GM19324 (cell line): Measurements from ENCODE around the gene SLC25A36.
A peak's percentile ranks its signal among the peaks of the same experiment; 100 is the strongest.
"Not testable (repeated sequence)": the region's sequence is repeated elsewhere in the genome, so short reads cannot be mapped to it uniquely, and the experiment has no call there.

ENCODE experiments used
- ATAC-seq: cut with Tn5 transposase; IDR thresholded peaks from one replicate; pipeline ENCODE4 v1.9.1; 2021; ENCODE audit warnings: mild to moderate bottlenecking, moderate library complexity; ENCODE audit not compliant: unreplicated experiment, low FRiP score

SLC25A36 gene

DNA sequence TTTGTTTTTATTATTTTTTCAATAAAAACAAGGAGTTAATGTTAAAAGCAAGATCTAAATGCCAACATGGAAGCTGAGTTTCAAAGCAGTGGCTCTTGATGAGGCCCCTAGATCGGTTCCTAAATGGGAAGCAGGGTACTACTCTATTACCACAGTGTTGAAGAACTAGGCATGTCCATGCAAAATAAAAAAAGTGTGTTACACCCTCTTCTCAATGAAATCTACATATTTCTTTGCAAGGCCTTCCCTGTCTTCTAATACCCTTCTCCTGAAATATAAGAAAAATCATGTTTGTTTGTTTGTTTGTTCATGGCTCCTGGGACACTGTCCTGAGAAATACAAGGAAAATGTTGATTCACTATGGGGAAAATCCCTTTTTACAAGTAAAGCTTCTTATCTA is 12.2 kb upstream of the SLC25A36 start:
- no peak for ATAC-seq

DNA sequence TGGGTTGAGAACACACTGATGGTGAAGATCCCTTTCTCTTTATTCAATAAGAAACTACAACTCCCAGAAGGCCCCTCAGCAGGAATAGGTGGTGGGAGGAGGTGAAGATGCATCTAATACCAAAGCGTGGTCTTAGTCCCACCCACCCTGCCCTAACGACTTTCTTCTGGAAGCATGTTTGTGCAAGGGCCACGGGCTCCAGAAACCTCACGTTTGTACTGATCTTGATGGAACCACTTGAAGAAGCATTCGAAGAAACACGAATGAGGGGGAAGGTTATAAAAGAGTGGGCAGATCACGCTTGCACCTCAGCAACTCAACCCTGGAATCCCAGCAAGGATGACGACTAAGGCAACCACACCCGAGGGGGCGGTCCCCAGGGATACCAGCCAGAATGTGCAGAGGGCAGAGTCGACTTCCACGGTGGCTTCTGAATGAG is 10.6 kb upstream of the SLC25A36 start:
- no peak for ATAC-seq

DNA sequence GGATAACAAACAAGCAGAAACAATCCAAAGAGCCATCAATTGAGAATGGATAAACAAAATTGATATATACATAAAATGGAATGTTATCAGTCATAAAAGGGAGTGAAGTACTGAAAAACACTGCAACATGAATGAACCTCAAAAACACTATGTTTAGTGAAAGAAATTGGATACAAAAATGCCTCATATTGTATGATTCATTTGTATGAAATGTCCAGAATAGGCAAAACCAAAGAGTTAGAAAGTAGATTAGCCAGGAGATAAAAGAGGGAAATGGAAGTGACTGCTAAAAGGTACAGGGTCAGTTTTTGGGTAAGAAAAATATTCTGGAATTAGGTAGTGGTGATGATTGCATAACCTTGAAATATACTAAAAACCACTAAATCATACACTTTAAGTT is 9.8 kb upstream of the SLC25A36 start:
- no peak for ATAC-seq

DNA sequence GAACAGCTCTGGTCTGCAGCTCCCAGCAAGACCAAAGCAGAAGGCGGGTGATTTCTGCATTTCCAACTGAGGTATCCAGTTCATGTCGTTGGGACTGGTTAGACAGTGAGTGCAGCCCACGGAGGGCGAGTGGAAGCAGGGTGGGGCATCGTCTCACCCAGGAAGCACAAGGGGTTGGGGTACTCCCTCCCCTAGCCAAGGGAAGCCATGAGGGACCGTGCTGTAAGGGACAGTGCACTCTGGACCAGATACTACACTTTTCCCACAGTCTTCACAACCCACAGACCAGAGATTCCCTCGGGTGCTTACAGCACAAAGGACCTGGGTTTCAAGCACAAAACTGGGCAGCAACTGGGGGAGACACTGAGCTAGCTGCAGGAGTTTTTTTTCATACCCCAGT is 8.5 kb upstream of the SLC25A36 start:
- no peak for ATAC-seq

DNA sequence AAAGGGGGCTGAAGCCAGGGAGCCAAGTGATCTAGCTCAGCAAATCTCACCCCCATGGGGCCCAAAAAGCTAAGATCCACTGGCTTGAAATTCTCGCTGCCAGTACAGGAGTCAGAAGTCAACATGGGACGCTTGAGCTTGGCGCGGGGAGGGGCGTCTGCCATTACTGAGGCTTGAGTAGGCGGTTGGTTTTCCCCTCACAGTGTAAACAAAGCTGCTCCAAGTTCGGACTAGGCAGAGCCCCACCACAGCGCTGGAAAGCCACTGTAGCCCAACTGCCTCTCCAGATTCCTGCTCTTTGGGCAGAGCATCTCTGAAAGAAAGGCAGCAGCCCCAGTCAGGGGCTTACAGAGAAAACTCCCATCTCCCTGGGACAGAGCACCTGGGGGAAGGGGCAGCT is 8.1 kb upstream of the SLC25A36 start:
- no peak for ATAC-seq

DNA sequence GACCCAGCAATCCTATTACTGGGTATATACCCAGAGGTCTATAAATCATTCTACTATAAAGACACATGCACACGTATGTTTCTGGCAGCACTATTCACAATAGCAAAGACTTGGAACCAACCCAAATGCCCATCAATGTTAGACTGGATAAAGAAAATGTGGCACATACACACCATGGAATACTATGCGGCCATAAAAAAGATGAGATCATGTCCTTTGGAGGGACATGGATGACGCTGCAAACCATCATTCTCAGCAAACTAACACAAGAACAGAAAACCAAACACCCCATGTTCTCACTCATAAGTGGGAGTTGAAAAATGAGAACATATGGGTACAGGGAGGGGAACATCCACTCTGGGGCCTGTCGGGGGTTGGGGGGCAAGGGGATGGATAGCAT is 2.3 kb upstream of the SLC25A36 start:
- ATAC-seq, result not testable (repeated sequence)

DNA sequence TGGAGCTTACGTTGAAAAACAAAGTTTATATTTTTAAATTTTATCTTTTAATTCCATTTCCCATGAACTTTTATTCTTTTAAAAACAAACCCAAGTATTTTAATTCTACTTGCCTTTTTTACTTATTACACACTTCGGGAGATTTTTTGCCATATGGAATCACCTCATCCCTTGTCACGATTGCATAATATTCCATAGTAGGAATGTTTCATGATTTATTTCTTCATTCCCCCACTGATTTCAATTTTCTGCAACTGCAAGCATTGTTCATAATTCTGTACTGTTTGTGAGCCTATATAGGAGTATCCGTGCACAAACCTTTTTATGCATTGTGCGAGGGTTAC is 574 bp upstream of the SLC25A36 start:
- ATAC-seq, result no peak

DNA sequence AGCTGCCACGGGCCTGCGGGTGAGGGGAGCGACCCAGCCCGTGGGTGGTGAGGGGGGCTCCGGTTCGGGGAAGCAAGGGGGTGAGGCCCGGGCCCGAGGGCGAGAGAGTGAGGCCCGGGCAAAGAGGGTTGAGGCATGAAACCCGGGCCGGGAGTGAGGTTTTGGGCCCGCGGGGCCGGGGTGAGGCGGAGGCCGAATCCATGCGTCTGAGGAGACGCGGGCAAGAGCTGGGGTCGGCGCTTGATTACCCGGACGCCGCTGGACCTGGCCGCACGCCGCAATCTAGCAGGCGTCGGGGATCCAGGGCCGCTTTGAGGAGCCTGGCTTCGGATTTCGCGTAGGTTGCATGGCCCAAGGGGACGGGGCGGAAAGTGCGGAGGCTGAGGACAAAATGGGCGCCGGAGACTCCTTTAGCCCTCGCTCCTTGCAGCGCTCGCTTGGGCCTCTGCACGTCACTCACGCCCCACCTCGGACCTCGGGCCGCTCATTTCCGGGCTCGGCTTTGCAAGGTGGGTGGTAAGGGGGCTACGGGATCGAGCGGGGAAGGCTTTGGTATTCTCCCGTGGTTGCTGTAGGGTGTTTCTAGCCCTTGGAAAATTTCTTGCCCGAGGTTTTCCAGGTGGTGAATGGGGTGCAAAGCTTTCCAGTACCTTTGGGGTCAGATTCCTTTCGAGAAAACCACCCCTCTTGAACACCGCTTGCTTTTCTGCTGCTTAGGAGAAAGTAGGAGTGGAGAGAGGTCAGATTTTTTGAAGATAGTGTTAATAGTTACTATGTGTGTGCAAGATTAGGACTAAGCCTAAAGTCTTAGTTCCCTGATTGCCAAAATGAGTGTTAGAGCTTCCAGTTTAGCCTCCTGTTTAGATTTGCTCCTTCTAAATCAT is 827 bp downstream of the SLC25A36 start:
- ATAC-seq, result peak; percentile 42

DNA sequence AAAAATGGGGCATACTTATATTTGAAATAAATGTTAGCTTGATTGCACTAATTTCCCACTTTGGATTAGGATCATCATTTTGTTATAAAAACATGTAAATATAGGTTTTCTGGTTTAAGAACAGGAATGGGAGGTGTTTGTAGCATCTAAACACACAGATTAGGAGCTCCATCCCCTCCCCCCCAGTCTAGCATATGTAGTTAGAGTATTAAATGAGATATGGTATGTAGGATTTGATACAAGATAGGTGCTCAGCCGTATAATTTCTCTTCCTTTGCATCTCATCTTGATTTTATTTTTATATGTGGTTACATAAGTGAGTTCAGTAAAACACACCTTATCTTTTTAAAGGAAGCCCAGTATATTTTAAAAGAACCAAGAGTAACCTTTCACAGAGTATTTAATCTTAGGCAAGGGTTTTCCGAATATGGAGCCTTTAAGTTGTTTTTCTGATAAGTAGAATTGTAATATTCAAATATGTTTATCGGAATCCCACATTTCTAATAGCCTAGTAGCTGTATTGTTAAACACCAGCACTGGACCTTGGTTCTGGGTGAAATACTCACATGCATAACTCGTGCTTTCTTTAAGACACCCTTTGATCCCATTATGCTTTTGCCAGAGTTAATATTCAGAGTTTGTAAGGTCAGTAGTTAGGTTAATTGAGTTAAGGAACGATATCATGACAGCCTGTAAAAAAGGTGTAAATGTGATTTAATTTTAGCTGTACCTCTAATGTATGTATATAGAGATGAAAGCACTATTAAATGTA is 2.3 kb downstream of the SLC25A36 start:
- ATAC-seq, result no peak

DNA sequence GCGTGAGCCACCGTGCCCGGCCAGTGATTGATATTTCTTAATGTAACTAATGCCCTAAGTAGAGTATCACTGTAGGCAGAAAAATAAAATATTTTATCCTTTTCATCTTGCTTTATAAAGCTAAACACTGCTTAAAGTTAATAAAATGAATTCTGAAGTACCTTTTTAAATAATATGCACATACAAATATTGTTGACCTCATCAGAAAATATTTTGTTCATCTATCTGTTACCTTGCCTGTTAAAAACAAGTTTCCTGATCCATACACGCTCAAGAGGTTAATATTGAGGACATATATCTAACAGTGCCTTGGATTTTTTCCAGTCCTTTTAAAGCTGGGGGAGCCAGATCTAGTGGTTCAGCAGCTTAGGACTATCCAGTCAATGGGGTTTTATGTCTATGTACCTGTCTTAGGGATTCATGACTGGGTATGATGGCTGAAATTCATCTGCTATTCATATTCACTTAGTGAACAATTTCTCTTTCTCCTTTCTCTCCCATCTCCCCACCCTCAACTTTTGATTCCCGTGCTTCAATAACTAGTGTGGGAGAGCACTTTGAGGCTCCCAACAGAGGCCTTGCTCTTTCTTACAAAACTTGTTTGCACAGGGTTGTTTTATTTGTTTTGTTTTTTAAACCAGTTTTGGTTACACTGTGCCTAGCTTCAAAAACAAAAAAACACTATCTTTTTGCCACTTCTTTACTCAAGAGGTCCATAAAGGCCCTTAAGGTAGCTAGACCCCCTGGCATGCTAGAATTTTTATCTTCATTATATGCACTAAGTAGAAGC is 7.0 kb downstream of the SLC25A36 start:
- no peak for ATAC-seq

DNA sequence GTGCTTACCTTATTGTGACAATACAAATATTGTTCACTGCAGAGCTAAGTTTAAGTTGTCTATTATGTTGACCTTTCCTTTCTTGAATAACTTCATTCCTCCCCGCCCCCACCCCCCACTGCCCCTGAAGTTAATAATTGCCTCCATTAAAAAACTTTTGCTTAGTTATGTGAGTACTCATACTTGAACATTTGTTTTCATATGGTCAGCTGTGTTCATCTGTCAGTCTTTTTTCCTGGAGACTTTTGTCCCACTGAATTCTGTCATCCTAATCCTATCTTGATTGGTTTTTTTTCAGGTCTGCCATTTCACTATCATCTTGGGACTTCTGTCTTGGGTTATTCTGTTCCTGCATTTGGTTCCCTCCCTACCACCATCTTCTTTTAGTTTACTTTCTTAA is 8.5 kb downstream of the SLC25A36 start:
- ATAC-seq, result no peak

DNA sequence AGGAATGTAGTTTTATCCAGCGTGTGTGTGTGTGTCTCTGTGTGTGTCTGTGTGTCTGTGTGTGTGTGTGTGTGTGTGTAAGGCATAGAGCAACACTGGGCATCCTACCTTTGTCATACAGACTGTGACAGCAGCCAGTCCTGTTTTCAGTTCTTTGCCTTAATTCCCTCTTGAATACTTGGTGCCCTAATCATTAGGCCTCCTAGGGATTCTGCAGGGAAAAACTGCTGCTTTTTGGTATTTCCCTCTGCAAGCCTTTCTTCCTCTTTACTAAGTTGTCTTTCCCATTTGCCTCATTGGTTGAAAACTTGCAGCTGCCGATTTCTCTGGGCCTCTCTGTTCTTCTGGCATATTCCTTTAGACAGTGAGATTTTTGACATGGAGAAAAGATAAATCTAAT is 9.2 kb downstream of the SLC25A36 start:
- no peak for ATAC-seq

DNA sequence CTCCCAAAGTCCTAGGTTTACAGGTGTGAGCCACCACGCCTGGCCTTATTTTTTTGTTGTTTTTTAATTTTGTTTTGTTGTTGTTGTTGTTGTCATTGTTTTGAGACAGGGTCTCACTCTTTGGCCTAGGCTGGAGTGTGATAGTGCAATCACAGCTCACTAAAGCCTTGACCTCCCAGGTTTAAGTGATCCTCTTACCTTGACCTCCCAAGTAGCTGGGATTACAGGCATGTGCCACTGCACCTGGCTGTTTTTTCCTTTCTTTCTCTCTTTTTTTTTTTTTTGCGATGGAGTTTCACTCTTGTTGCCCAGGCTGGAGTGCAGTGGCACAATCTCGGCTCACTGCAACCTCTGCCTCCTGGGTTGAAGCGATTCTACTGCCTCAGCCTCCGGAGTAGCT is 10.1 kb downstream of the SLC25A36 start:
- ATAC-seq, result not testable (repeated sequence)

DNA sequence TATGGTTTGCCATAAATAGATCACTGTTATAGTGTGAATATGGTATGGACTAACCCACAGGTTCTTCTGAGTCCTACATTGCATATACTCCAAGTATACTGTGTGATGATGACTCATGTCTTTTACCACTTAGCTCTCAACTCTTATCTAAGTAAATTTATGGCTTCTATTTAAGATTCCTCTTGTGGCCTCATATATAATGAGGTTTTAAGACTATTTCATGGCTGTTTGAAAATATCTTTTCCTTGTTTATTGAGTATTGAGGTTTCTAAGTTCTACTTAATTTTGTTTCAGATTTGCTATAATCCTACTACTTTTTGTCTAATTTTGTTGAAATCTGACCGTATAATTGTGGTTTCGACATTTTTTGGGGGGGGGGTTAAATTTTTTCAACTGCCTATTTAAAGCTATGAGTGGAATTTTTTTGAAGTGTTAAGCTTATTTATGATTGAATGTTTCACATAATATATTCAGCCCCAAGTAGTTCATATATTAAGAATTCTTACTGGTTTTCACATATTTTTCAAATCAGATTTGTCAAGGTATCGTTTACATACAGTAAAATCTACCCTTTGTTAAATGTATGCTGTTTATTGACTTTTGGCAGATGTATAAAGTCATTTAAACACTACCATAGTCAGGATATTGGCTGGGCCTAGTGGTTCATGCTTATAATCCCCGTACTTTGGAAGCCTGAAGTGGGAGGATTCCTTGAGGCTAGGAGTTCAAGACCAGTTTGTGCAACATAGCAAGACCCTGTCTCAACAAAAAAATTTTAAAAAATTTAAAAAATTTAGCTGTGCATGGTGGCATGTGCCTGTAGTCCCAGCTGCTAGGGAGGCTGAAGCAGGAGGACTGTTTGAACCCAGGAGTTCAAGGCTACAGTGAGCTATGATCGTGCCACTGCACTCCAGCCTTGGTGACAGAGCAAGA is 11.7 kb downstream of the SLC25A36 start:
- no peak for ATAC-seq

DNA sequence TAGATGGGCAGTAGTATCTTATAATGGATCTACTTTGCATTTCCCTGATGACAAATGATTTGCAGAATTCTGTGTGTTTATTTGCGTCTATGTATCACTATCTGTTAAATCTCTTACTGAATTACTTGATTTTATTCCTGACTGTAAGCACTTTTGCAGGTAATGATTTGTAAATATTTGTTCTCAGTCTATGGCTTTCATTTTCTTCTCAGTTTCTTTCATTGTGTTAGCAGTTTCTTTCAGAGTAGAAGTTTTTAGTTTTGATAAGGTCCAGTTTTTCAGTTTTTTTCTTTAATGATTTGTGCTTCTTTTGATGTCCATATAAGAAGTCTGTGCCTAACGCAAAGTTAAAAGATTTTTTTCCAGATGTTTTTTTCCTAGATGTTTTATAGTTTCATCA is 12.9 kb downstream of the SLC25A36 start:
- ATAC-seq, result no peak

DNA sequence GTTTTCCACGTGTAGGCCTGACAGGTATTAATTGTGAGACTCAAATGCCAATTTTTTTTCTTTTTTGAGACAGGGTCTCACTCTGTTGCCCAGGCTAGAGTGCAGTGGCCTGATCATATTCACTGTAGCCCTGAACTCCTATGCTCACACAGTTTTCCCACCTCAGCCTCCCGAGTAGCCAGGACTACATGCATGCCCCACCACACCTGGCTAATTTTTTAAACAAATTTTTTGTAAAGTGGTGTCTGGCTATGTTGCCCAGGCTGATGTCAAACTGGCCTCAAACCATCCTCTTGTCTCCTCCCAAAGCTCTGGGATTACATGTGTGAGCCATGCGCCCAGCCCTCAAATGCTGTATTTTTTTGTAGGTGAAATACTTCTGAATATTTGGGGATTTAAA is 14.0 kb downstream of the SLC25A36 start:
- no peak for ATAC-seq

DNA sequence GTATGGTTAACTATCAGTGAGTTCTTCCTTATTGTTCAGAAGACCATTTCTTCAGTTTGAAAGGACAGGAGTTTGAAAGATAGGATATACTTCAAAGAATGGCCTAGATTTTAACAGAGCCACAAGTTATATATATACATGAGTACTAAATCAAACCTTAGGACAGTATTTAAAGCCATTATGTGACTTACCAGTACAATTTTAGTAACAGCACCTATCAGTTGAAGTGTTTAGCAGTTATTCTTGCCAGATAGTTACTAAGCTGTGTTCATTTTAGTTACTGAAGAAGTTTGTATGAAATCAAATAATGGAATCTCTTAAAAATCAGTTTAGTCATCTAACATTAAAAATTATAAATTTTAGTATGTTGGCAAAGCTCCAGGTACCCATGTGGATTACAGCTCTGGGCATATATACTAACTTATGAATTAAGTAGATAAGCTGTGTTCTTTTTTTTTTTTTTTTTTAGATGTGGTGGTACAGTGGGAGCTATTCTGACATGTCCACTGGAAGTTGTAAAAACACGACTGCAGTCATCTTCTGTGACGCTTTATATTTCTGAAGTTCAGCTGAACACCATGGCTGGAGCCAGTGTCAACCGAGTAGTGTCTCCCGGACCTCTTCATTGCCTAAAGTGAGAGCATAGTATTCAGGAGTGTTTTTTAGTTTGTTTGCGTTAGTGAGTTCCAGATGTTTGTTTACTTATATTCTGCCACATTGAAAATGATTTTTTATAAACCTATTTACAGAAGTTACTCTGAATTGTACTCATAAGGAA is 14.6 kb downstream of the SLC25A36 start:
- ATAC-seq, result no peak

DNA sequence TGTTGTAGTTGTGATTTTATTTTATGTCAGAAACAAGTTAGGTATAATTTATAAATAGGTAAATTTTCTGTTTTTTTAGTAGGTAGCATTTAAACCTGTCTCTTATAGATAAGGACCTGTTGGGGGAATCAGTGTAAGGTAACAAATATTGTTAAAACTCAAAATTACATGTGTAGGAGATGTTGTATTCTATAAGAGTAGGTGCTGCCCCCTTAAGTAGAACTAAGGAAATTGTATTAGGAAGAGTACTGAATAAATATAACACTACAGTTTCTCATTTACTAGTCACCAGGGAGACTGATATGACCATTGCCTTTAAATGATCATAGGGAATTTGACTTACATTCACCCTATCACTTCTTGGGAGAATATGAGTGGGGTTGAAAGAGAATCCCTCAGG is 31.2 kb downstream of the SLC25A36 start:
- no peak for ATAC-seq

DNA sequence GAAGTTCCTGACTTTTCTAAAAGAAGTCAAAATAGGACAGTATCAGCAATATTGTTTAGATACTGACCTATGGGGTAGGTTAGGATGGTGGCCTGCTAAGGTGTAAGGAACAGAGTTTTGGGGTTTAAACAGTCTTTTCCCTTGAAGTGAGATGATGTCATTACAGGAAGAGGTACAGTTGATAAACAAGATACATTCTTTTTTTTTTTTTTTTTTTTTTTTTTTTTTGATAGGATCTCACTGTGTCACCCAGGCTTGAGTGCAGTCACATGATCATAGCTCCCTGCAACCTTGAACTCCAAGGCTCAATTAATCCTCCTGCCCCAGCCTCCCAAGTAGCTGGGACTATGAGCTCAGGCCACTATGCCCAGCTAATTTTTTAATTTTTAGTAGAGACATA is 33.3 kb downstream of the SLC25A36 start:
- no peak for ATAC-seq
